SK-N-SH (cell line): ENCODE results near the gene TMEM266. TPM values are rescaled to one million over a fixed set of nuclear protein-coding genes. Genes with fewer than 3 reads are reported as not detected.

Experiments
- CTCF ChIA-PET: fragments of 300-600, 350-600 bp; formaldehyde crosslinking; extraction: SDS; loops from one replicate; lab custom pipeline; 2021; lab: Yijun Ruan, JAX
- POLR2A ChIA-PET: fragments of 350-600 bp; sonication (Branson Sonifier 250); formaldehyde crosslinking; extraction: SDS; loops from one replicate; lab custom pipeline; 2020; ENCODE audit warnings: antibody characterized with exemption, inconsistent platforms; lab: Yijun Ruan, JAX
- DNase-seq: peaks from one replicate; pipeline ENCODE4 v3.0.0; 2012
- H2AFZ ChIP-seq: fragments of 200-600 bp; sonication (generic); 2 replicates; pipeline ENCODE4 v1.8.1; 2016; ENCODE audit warnings: antibody characterized with exemption, mild to moderate bottlenecking, low read depth
- H3F3A ChIP-seq: fragments of 200-600 bp; sonication (generic); replicated peaks from 2 replicates; pipeline ENCODE3; 2016; ENCODE audit warnings: antibody characterized with exemption, mild to moderate bottlenecking; ENCODE audit not compliant: insufficient read depth
- H3K27ac ChIP-seq, 2 experiments: fragments of 200-500 bp in 1 of 2; fragments of 200-600 bp in 1 of 2; sonication (Bioruptor generic) in 1 of 2; sonication (generic), shearing (Covaris generic) in 1 of 2; 2 replicates each; pipeline versions ENCODE4 v1.5.1 to v1.6.1; 2014 to 2016; ENCODE audit warnings: low read depth in 2 of 2, inconsistent platforms in 1 of 2, low read length in 1 of 2, mild to moderate bottlenecking in 1 of 2, mixed read lengths in 1 of 2
- H3K27me3 ChIP-seq: fragments of 200-600 bp; sonication (generic), shearing (Covaris generic); 2 replicates; pipeline ENCODE4 v1.6.1; 2016; ENCODE audit warnings: mixed run types; ENCODE audit not compliant: insufficient read depth
- H3K36me3 ChIP-seq, 2 experiments: fragments of 200-500 bp in 1 of 2; fragments of 200-600 bp in 1 of 2; sonication (Bioruptor generic) in 1 of 2; sonication (generic) in 1 of 2; replicated peaks in 1 of 2; 2 replicates each; pipeline versions ENCODE3 to v1.5.1; 2014 to 2016; ENCODE audit warnings: low read length in 1 of 2, mild to moderate bottlenecking in 1 of 2; ENCODE audit not compliant: insufficient read depth in 2 of 2, control insufficient read depth in 1 of 2
- H3K4me1 ChIP-seq, 2 experiments: fragments of 200-500 bp in 1 of 2; fragments of 200-600 bp in 1 of 2; sonication (Bioruptor generic) in 1 of 2; sonication (generic), shearing (Covaris generic) in 1 of 2; 2 replicates each; pipeline versions ENCODE4 v1.5.1 to v1.6.1; 2014 to 2016; ENCODE audit warnings: low read depth in 1 of 2, low read length in 1 of 2, mixed run types in 1 of 2; ENCODE audit not compliant: insufficient read depth in 2 of 2, control insufficient read depth in 1 of 2
- H3K4me2 ChIP-seq: fragments of 200-600 bp; sonication (generic), shearing (Covaris generic); 2 replicates; pipeline ENCODE4 v1.6.1; 2017; ENCODE audit warnings: mixed run types
- H3K4me3 ChIP-seq, 2 experiments: fragments of 200-500 bp in 1 of 2; fragments of 200-600 bp in 1 of 2; sonication (Bioruptor generic) in 1 of 2; sonication (generic), shearing (Covaris generic) in 1 of 2; 2 replicates each; pipeline versions ENCODE4 v1.5.1 to v1.8.1; 2014 to 2016; ENCODE audit warnings: low read depth in 2 of 2, inconsistent platforms in 1 of 2, low read length in 1 of 2, mild to moderate bottlenecking in 1 of 2, mixed read lengths in 1 of 2, moderate library complexity in 1 of 2
- H3K79me2 ChIP-seq: fragments of 200-600 bp; sonication (generic); 2 replicates; pipeline ENCODE4 v1.8.1; 2017; ENCODE audit warnings: mild to moderate bottlenecking; ENCODE audit not compliant: insufficient read depth
- H3K9ac ChIP-seq: fragments of 200-600 bp; sonication (generic); 2 replicates; pipeline ENCODE4 v1.6.1; 2017; ENCODE audit warnings: mixed run types
- H3K9me2 ChIP-seq: fragments of 200-600 bp; sonication (generic); 2 replicates; pipeline ENCODE4 v1.6.1; 2017; ENCODE audit warnings: mixed run types
- H3K9me3 ChIP-seq: fragments of 200-600 bp; sonication (generic); 2 replicates; pipeline ENCODE4 v1.6.1; 2017; ENCODE audit warnings: mixed run types, mild to moderate bottlenecking, moderate library complexity
- H4K20me1 ChIP-seq: fragments of 200-600 bp; sonication (generic); 2 replicates; pipeline ENCODE4 v1.6.1; 2017; ENCODE audit warnings: mild to moderate bottlenecking, mixed run types; ENCODE audit not compliant: insufficient read depth
- EP300 ChIP-seq, 2 experiments: IDR thresholded peaks; 2 replicates each; pipeline versions ENCODE4 v1.4.0 to v1.6.1; 2012; ENCODE audit warnings: borderline replicate concordance in 1 of 2, low read depth in 1 of 2, low read length in 1 of 2
- EZH2phosphoT487 ChIP-seq: fragments of 200-600 bp; sonication (generic); IDR thresholded peaks from 2 replicates; pipeline ENCODE4 v1.6.1; 2017; ENCODE audit warnings: low read depth, mixed run types, mild to moderate bottlenecking, antibody characterized with exemption, moderate library complexity, borderline replicate concordance
- FOSL2 ChIP-seq: IDR thresholded peaks from 2 replicates; pipeline ENCODE4 v1.4.0; 2012; ENCODE audit warnings: low read depth, mild to moderate bottlenecking, moderate library complexity, borderline replicate concordance
- GABPA ChIP-seq: IDR thresholded peaks from 2 replicates; pipeline ENCODE4 v1.4.0; 2012; ENCODE audit warnings: low read depth, mild to moderate bottlenecking
- GATA2 ChIP-seq: sonication (generic); formaldehyde crosslinking; IDR thresholded peaks from 2 replicates; pipeline ENCODE4 v1.5.0; 2020; ENCODE audit warnings: mild to moderate bottlenecking, missing genetic modification reagents
- IRF3 ChIP-seq: fragments of 150-350 bp; IDR thresholded peaks from 2 replicates; pipeline ENCODE4 v1.6.1; 2016; ENCODE audit warnings: mild to moderate bottlenecking, low read depth, low read length
- NFIC ChIP-seq: IDR thresholded peaks from 2 replicates; pipeline ENCODE4 v1.4.0; 2012; ENCODE audit warnings: borderline replicate concordance
- NRF1 ChIP-seq: IDR thresholded peaks from 2 replicates; pipeline ENCODE4 v1.6.1; 2012; ENCODE audit warnings: low read depth, mild to moderate bottlenecking, low read length
- PBX3 ChIP-seq: IDR thresholded peaks from 2 replicates; pipeline ENCODE4; 2012
- RCOR1 ChIP-seq: fragments of 150-350 bp; IDR thresholded peaks from 2 replicates; pipeline ENCODE4 v1.6.1; 2017; ENCODE audit warnings: antibody characterized with exemption, low read length
- REST ChIP-seq: IDR thresholded peaks from 2 replicates; pipeline ENCODE4 v1.6.1; 2012; ENCODE audit warnings: mild to moderate bottlenecking, low read depth, low read length, moderate library complexity
- RFX5 ChIP-seq: IDR thresholded peaks from 2 replicates; pipeline ENCODE4 v1.6.1; 2012; ENCODE audit warnings: mild to moderate bottlenecking, improper control_type of control experiment, low read length
- RXRA ChIP-seq: IDR thresholded peaks from 2 replicates; pipeline ENCODE4 v1.4.0; 2012; ENCODE audit warnings: low read depth, mild to moderate bottlenecking, borderline replicate concordance
- SMC3 ChIP-seq: IDR thresholded peaks from 2 replicates; pipeline ENCODE4 v1.6.1; 2012; ENCODE audit warnings: low read depth, low read length, improper control_type of control experiment
- TAF1 ChIP-seq: IDR thresholded peaks from 2 replicates; pipeline ENCODE4 v1.6.1; 2012; ENCODE audit warnings: low read depth, mild to moderate bottlenecking, low read length, moderate library complexity, borderline replicate concordance
- USF1 ChIP-seq: IDR thresholded peaks from 2 replicates; pipeline ENCODE4 v1.4.0; 2012; ENCODE audit warnings: low read depth, borderline replicate concordance
- ZBTB33 ChIP-seq: IDR thresholded peaks from 2 replicates; pipeline ENCODE4 v1.4.0; 2012; ENCODE audit warnings: low read depth, borderline replicate concordance
- WGBS: methylation state at CpG from one replicate; pipeline ENCODE4 v1.1.6; 2017; ENCODE audit warnings: low lambda C conversion rate; 5-methylcytosine and 5-hydroxymethylcytosine counted together
- polyA plus RNA-seq, 3 experiments: library from polyadenylated mRNA; depleted of rRNA; stranded (reverse); fragments of >200 nt; gene quantifications; 2 replicates each; pipeline ENCODE4 v1.2.3, GENCODE V29; 2012

The TMEM266 gene
- polyA plus RNA-seq, 1 of the 3 experiments (the other 2 are of a cell fraction): 0.07 TPM

GRCh38 chr15:76172782-76173181 lies 113.0 kb downstream of the TMEM266 start:
- H3K36me3 ChIP-seq: no peaks in the 10 kb centered on the region
- no peaks in the 10 kb centered on the region for H3K9me3 ChIP-seq
- CTCF ChIA-PET: interaction anchor here (0.5 kb wide), 1 partner anchor 288 kb away, joined by 3 read pairs; no protein-coding TSS in a partner anchor
- POLR2A ChIA-PET: no interaction called here
- H3K4me2 ChIP-seq: no peak overlapping the region
- no peaks in the 10 kb centered on the region for H3K4me1 ChIP-seq
- TF ChIP-seq RCOR1 (no peak), FOSL2 (no peak), SMC3 (no peak)
- H3K27me3 ChIP-seq: no peaks in the 10 kb centered on the region
- H3K9me2 ChIP-seq: no peaks in the 10 kb centered on the region
- H3K27ac ChIP-seq: no peak overlapping the region
- H3F3A ChIP-seq: no peaks in the 10 kb centered on the region
- WGBS: 81% methylated on average over 11 of the region's 16 CpGs
- no peak overlapping the region for H3K9ac ChIP-seq
- H3K79me2 ChIP-seq: no peaks in the 10 kb centered on the region
- no peak overlapping the region for H2AFZ ChIP-seq
- H3K4me3 ChIP-seq: no peak overlapping the region
- no peaks in the 10 kb centered on the region for H4K20me1 ChIP-seq
- DNase-seq: no peak

- POLR2A ChIA-PET: no interaction called here
- TF ChIP-seq IRF3 (no peak), PBX3 (no peak), GATA2 (no peak), RFX5 (no peak), GABPA (no peak), NRF1 (no peak), TAF1 (no peak), USF1 (no peak), RXRA (no peak), EP300 (IDR thresholded peaks at IDR 0.05; ENCODE audit: borderline replicate concordance in 1 of 2, low read depth in 1 of 2, low read length in 1 of 2) (no peak), ZBTB33 (no peak), NFIC (no peak), REST (no peak), EZH2phosphoT487 (no peak)
These were observed 113.6 kb downstream of the TMEM266 start for GRCh38 chr15:76173317-76173834.

More at GRCh38 chr15:76173317-76173834, 113.6 kb downstream of the TMEM266 start:
- no peaks in the 10 kb centered on the region; a peak in 1 of 4 replicates for H3K4me1 ChIP-seq
- no peaks in the 10 kb centered on the region for H3K9me2 ChIP-seq
- H3K36me3 ChIP-seq: no peaks in the 10 kb centered on the region
- DNase-seq: no peak
- H3K9ac ChIP-seq: no peak overlapping the region
- no peaks in the 10 kb centered on the region for H3K27me3 ChIP-seq
- no peaks in the 10 kb centered on the region for H3F3A ChIP-seq
- no peak overlapping the region for H2AFZ ChIP-seq
- no peak overlapping the region for H3K27ac ChIP-seq
- no peaks in the 10 kb centered on the region for H3K79me2 ChIP-seq
- CTCF ChIA-PET: interaction anchor here (0.5 to 2.6 kb wide), 2 partner anchors 25 to 289 kb away, joined by 3 to 11 read pairs; no protein-coding TSS in a partner anchor
- no peak overlapping the region for H3K4me2 ChIP-seq
- H4K20me1 ChIP-seq: no peaks in the 10 kb centered on the region
- 81% methylated on average over 8 of the region's 8 CpGs for WGBS
- no peaks in the 10 kb centered on the region for H3K9me3 ChIP-seq
- no peak overlapping the region for H3K4me3 ChIP-seq
